KMS-11 (cell line): ENCODE results near the gene CDH4.

ENCODE experiments used
- H2AFZ ChIP-seq: fragments of 200-600 bp; sonication (generic); 2 replicates; pipeline ENCODE4 v1.6.1; 2016; ENCODE audit warnings: antibody characterized with exemption, mixed run types, low read depth
- H3K27ac ChIP-seq: fragments of 200-600 bp; sonication (generic); 2 replicates; pipeline ENCODE4 v1.6.1; 2016; ENCODE audit warnings: mild to moderate bottlenecking, mixed run types
- H3K27me3 ChIP-seq: fragments of 200-600 bp; sonication (generic); 2 replicates; pipeline ENCODE4 v1.6.1; 2017; ENCODE audit warnings: mild to moderate bottlenecking, low read depth, mixed run types, moderate library complexity; ENCODE audit not compliant: insufficient read depth
- H3K36me3 ChIP-seq: fragments of 200-600 bp; sonication (generic); 2 replicates; pipeline ENCODE4 v1.6.1; 2017; ENCODE audit warnings: mild to moderate bottlenecking, mixed run types; ENCODE audit not compliant: insufficient read depth
- H3K4me1 ChIP-seq: fragments of 200-600 bp; sonication (generic); 2 replicates; pipeline ENCODE4 v1.6.1; 2016; ENCODE audit warnings: mild to moderate bottlenecking, low read depth, mixed run types; ENCODE audit not compliant: poor library complexity, severe bottlenecking
- H3K4me2 ChIP-seq: fragments of 200-600 bp; sonication (generic); 2 replicates; pipeline ENCODE4 v1.7.0; 2016; ENCODE audit warnings: mild to moderate bottlenecking, mixed run types
- H3K4me3 ChIP-seq: fragments of 200-600 bp; sonication (generic); IDR thresholded peaks from 2 replicates; pipeline ENCODE4 v1.6.1; 2017; ENCODE audit warnings: low read depth, low read length, mixed read lengths; ENCODE audit not compliant: insufficient read depth
- H3K79me2 ChIP-seq: fragments of 200-600 bp; sonication (generic); 2 replicates; pipeline ENCODE4 v1.6.1; 2016; ENCODE audit warnings: low read depth, mixed run types; ENCODE audit not compliant: insufficient read depth
- H3K9ac ChIP-seq: fragments of 200-600 bp; sonication (generic); 2 replicates; pipeline ENCODE4 v1.6.1; 2016; ENCODE audit warnings: mild to moderate bottlenecking, mixed run types
- H4K20me1 ChIP-seq: fragments of 200-600 bp; sonication (generic); 2 replicates; pipeline ENCODE4 v1.6.1; 2016; ENCODE audit warnings: mild to moderate bottlenecking, mixed run types; ENCODE audit not compliant: insufficient read depth
- CTCF ChIP-seq: fragments of 200-600 bp; sonication (generic); conservative IDR thresholded peaks from 2 replicates; pipeline ENCODE4 v1.6.1; 2017; ENCODE audit warnings: low read depth, mild to moderate bottlenecking, antibody characterized with exemption, low read length, moderate library complexity, mixed read lengths

CDH4 gene

GRCh38 chr20:61688411-61688810, 436.4 kb downstream of the CDH4 start:
- no peaks in the 10 kb centered on the region for H3K36me3 ChIP-seq
- H3K79me2 ChIP-seq, result no peaks in the 10 kb centered on the region
- no peak overlapping the region for H3K9ac ChIP-seq
- no peak overlapping the region for H3K4me2 ChIP-seq
- no peak overlapping the region for H3K4me3 ChIP-seq
- no peak overlapping the region for H3K27ac ChIP-seq
- no peak for TF ChIP-seq CTCF
- H3K4me1 ChIP-seq, result no peaks in the 10 kb centered on the region
- H4K20me1 ChIP-seq, result no peaks in the 10 kb centered on the region
- no peak overlapping the region for H2AFZ ChIP-seq
- peaks cover 43% of the 10 kb centered on the region; the same call in 1 of the 2 replicates for H3K27me3 ChIP-seq

GRCh38 chr20:61690150-61690549, 438.1 kb downstream of the CDH4 start:
- Histone ChIP-seq H3K79me2 (no peaks in the 10 kb centered on the region), H3K4me1 (no peaks in the 10 kb centered on the region), H4K20me1 (no peaks in the 10 kb centered on the region), H3K4me2 (no peak overlapping the region), H3K27me3 (peaks cover 37% of the 10 kb centered on the region; the same call in 1 of the 2 replicates), H3K36me3 (no peaks in the 10 kb centered on the region), H2AFZ (no peak overlapping the region), H3K9ac (no peak overlapping the region), H3K27ac (no peak overlapping the region), H3K4me3 (no peak overlapping the region)
- no peak for TF ChIP-seq CTCF

GRCh38 chr20:61690993-61691838, 439.2 kb downstream of the CDH4 start:
- Histone ChIP-seq H3K27ac (no peak overlapping the region), H3K36me3 (no peaks in the 10 kb centered on the region), H4K20me1 (no peaks in the 10 kb centered on the region), H3K9ac (no peak overlapping the region), H3K79me2 (no peaks in the 10 kb centered on the region), H3K4me2 (no peak overlapping the region), H3K27me3 (peaks cover 30% of the 10 kb centered on the region; the same call in 1 of the 2 replicates), H3K4me3 (no peak overlapping the region), H3K4me1 (no peaks in the 10 kb centered on the region), H2AFZ (no peak overlapping the region)
- TF ChIP-seq CTCF, result no peak

GRCh38 chr20:61691978-61692377, 439.9 kb downstream of the CDH4 start:
- no peak overlapping the region for H2AFZ ChIP-seq
- H3K27ac ChIP-seq, result no peak overlapping the region
- H3K79me2 ChIP-seq, result no peaks in the 10 kb centered on the region
- H3K4me2 ChIP-seq, result no peak overlapping the region
- H3K4me1 ChIP-seq, result no peaks in the 10 kb centered on the region
- peaks cover 30% of the 10 kb centered on the region; the same call in 1 of the 2 replicates for H3K27me3 ChIP-seq
- H4K20me1 ChIP-seq, result no peaks in the 10 kb centered on the region
- H3K36me3 ChIP-seq, result no peaks in the 10 kb centered on the region
- no peak overlapping the region for H3K4me3 ChIP-seq
- TF ChIP-seq CTCF, result no peak
- H3K9ac ChIP-seq, result no peak overlapping the region
